Smooth muscle cell (in vitro differentiated cells): Measurements from ENCODE around the gene AIFM1. TPM values are rescaled to one million over a fixed set of nuclear protein-coding genes. Genes with fewer than 3 reads are reported as not detected.

ENCODE experiments used
- DNase-seq: peaks from one replicate; lab custom pipeline; 2025; ENCODE audit not compliant: unreplicated experiment; lab: John Stamatoyannopoulos, UW
- H2AFZ ChIP-seq: fragments of 200-600 bp; sonication (generic); 2 replicates; pipeline ENCODE4 v1.6.0; 2016; ENCODE audit warnings: antibody characterized with exemption, low read depth, mild to moderate bottlenecking
- H3F3A ChIP-seq: fragments of 200-600 bp; sonication (generic); 2 replicates; pipeline ENCODE4 v1.6.0; 2017; ENCODE audit warnings: antibody characterized with exemption, low read depth
- H3K27ac ChIP-seq: fragments of 200-600 bp; sonication (generic); 2 replicates; pipeline ENCODE4 v1.5.1; 2016; ENCODE audit warnings: low read depth, mild to moderate bottlenecking
- H3K27me3 ChIP-seq: fragments of 200-600 bp; sonication (generic); 2 replicates; pipeline ENCODE4 v1.6.1; 2016; ENCODE audit warnings: low read depth, mild to moderate bottlenecking
- H3K36me3 ChIP-seq: fragments of 200-600 bp; sonication (generic); 2 replicates; pipeline ENCODE4 v1.5.1; 2016; ENCODE audit warnings: low read depth
- H3K4me1 ChIP-seq: fragments of 200-600 bp; sonication (generic); 2 replicates; pipeline ENCODE4 v1.5.1; 2016; ENCODE audit warnings: low read depth
- H3K4me2 ChIP-seq: fragments of 200-600 bp; sonication (generic); 2 replicates; pipeline ENCODE4 v1.6.0; 2016; ENCODE audit warnings: mild to moderate bottlenecking
- H3K4me3 ChIP-seq: fragments of 200-600 bp; sonication (generic); 2 replicates; pipeline ENCODE4 v1.5.1; 2016; ENCODE audit warnings: mild to moderate bottlenecking
- H3K79me2 ChIP-seq: fragments of 200-600 bp; sonication (generic); 2 replicates; pipeline ENCODE4 v1.6.0; 2016; ENCODE audit warnings: low read depth, mild to moderate bottlenecking
- H3K9ac ChIP-seq: fragments of 200-600 bp; sonication (generic); 2 replicates; pipeline ENCODE4 v1.6.0; 2016; ENCODE audit warnings: low read depth
- H3K9me3 ChIP-seq: fragments of 200-600 bp; sonication (generic); replicated peaks from 2 replicates; pipeline ENCODE4 v1.5.1; 2016; ENCODE audit warnings: low read depth
- H4K20me1 ChIP-seq: fragments of 200-600 bp; sonication (generic); 2 replicates; pipeline ENCODE4 v1.6.0; 2016; ENCODE audit warnings: low read depth
- CTCF ChIP-seq: fragments of 200-600 bp; sonication (generic); IDR thresholded peaks from 2 replicates; pipeline ENCODE4 v1.5.1; 2017; ENCODE audit warnings: borderline replicate concordance, mild to moderate bottlenecking, antibody characterized with exemption; ENCODE audit not compliant: insufficient read depth, poor library complexity, severe bottlenecking
- WGBS: methylation state at CpG from one replicate; pipeline ENCODE4 v1.1.7; 2016; ENCODE audit warnings: low lambda C conversion rate; 5-methylcytosine and 5-hydroxymethylcytosine counted together
- polyA plus RNA-seq: library from polyadenylated mRNA; unstranded; fragments of >200 nt; fragmentation: Nextera tagmentation; extraction: Ambion mirVana; gene quantifications from 2 replicates; pipeline ENCODE4 v1.2.1, GENCODE V29; 2016
- total RNA-seq: library from RNA; depleted of rRNA; stranded (reverse); fragments of >200 nt; gene quantifications from 2 replicates; pipeline ENCODE4 v1.2.3, GENCODE V29; 2014

The AIFM1 gene
- total and polyA plus RNA-seq, 2 experiments from 2014 or later: 35.8 to 39.0 TPM

DNA sequence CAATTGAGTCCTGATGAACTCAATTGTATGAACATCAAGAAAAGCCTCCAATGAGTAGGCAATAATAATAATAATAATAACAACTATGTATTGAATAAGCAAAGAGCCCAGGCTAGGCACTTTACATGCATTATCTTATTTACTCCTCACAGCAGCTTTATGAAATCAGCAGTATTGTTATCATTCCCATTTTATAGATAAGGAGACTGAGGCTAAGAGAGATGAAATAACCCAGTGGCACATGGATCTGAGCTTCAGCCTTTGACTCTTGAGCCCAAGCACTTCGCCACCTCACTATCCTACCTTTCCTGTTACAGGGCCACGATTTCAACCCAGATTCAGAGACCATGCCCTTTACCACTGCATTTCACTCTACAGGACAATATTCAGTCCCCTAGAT is 9.3 kb upstream of the AIFM1 start:
- DNase-seq: no peak
- H3K9me3 ChIP-seq: no peaks in the 10 kb centered on the region
- H3K4me3 ChIP-seq: no peak overlapping the region
- H2AFZ ChIP-seq: no peak overlapping the region
- no peaks in the 10 kb centered on the region for H3K79me2 ChIP-seq
- no peaks in the 10 kb centered on the region for H3F3A ChIP-seq
- no peaks in the 10 kb centered on the region for H4K20me1 ChIP-seq
- peaks cover 5% of the 10 kb centered on the region for H3K4me1 ChIP-seq
- WGBS: 76% methylated on average over 2 of the region's 2 CpGs
- no peaks in the 10 kb centered on the region for H3K27me3 ChIP-seq
- H3K27ac ChIP-seq: peak overlapping the region; percentile 99
- H3K36me3 ChIP-seq: no peaks in the 10 kb centered on the region
- no peak overlapping the region for H3K4me2 ChIP-seq
- TF ChIP-seq CTCF: no peak
- H3K9ac ChIP-seq: no peak overlapping the region

GRCh38 chrX:130174045-130174704 is 8.5 kb upstream of the AIFM1 start:
- Histone ChIP-seq H3K4me2 (peak overlapping the region; percentile 85), H3K27ac (peak overlapping the region; percentile 99), H3K9ac (peak overlapping the region; percentile 90)

GRCh38 chrX:130173190-130173895 is 7.7 kb upstream of the AIFM1 start:
- Histone ChIP-seq H3K4me2 (peak overlapping the region; percentile 85), H3K4me3 (no peak overlapping the region), H3K9ac (peak overlapping the region; percentile 90)

More at GRCh38 chrX:130174045-130174704, 8.5 kb upstream of the AIFM1 start:
- Histone ChIP-seq H3K79me2 (no peaks in the 10 kb centered on the region), H3K27me3 (no peaks in the 10 kb centered on the region), H4K20me1 (no peaks in the 10 kb centered on the region), H3F3A (no peaks in the 10 kb centered on the region), H3K36me3 (no peaks in the 10 kb centered on the region), H3K4me3 (no peak overlapping the region), H3K4me1 (peaks cover 5% of the 10 kb centered on the region), H3K9me3 (no peaks in the 10 kb centered on the region), H2AFZ (no peak overlapping the region)
- 40% methylated on average over 10 of the region's 10 CpGs for WGBS
- TF ChIP-seq CTCF: no peak
- peak; percentile 8 for DNase-seq

More at GRCh38 chrX:130173190-130173895, 7.7 kb upstream of the AIFM1 start:
- Histone ChIP-seq H3K27me3 (no peaks in the 10 kb centered on the region), H3F3A (no peaks in the 10 kb centered on the region), H3K4me1 (peaks cover 5% of the 10 kb centered on the region), H2AFZ (no peak overlapping the region), H3K79me2 (no peaks in the 10 kb centered on the region), H3K36me3 (no peaks in the 10 kb centered on the region), H3K27ac (peak overlapping the region; percentile 99), H4K20me1 (no peaks in the 10 kb centered on the region), H3K9me3 (no peaks in the 10 kb centered on the region)
- no peak for TF ChIP-seq CTCF
- WGBS: 42% methylated on average over 7 of the region's 7 CpGs
- DNase-seq: no peak
